Endodermal cell (in vitro differentiated cells): ENCODE data around the gene C6orf15. TPM values are rescaled to one million over a fixed set of nuclear protein-coding genes. Genes with fewer than 3 reads are reported as not detected.

ENCODE experiments used
- DNase-seq: peaks from one replicate; pipeline ENCODE4 v3.0.0-alpha.2; 2017
- H3K27ac ChIP-seq: 2 replicates; pipeline ENCODE4 v1.5.1; 2013; ENCODE audit warnings: mild to moderate bottlenecking, low read depth, low read length, moderate library complexity
- H3K27me3 ChIP-seq: 2 replicates; pipeline ENCODE4 v1.6.1; 2013; ENCODE audit warnings: mild to moderate bottlenecking, low read length, moderate library complexity; ENCODE audit not compliant: insufficient read depth, control insufficient read depth, poor library complexity, severe bottlenecking
- H3K36me3 ChIP-seq: 2 replicates; pipeline ENCODE4 v1.7.0; 2013; ENCODE audit warnings: mild to moderate bottlenecking, low read length, moderate library complexity; ENCODE audit not compliant: control insufficient read depth, insufficient read depth
- H3K4me1 ChIP-seq: one replicate; pipeline ENCODE4 v1.7.0; 2013; ENCODE audit warnings: low read length; ENCODE audit not compliant: control insufficient read depth, insufficient read depth
- H3K4me3 ChIP-seq: 2 replicates; pipeline ENCODE4 v1.5.1; 2013; ENCODE audit warnings: mild to moderate bottlenecking, low read length, moderate library complexity
- H3K9ac ChIP-seq: 2 replicates; pipeline ENCODE4 v1.6.1; 2013; ENCODE audit warnings: mild to moderate bottlenecking, low read length, moderate library complexity; ENCODE audit not compliant: poor library complexity, severe bottlenecking; ENCODE audit errors: extremely low read depth
- H3K9me3 ChIP-seq: 2 replicates; pipeline ENCODE4 v1.6.1; 2013; ENCODE audit warnings: mild to moderate bottlenecking, low read length, moderate library complexity; ENCODE audit not compliant: control insufficient read depth
- H3K27ac Mint-ChIP-seq: 2 replicates; pipeline ENCODE4 v1.8.0; 2020; ENCODE audit warnings: mixed read lengths
- H3K27me3 Mint-ChIP-seq: 2 replicates; pipeline ENCODE4 v1.8.0; 2021; ENCODE audit warnings: mild to moderate bottlenecking, mixed read lengths; ENCODE audit not compliant: insufficient read depth
- H3K36me3 Mint-ChIP-seq: 2 replicates; pipeline ENCODE4 v1.8.0; 2020; ENCODE audit warnings: low read depth, mixed read lengths
- H3K4me1 Mint-ChIP-seq: 2 replicates; pipeline ENCODE4 v1.8.0; 2020; ENCODE audit warnings: mixed read lengths
- H3K4me3 Mint-ChIP-seq: 2 replicates; pipeline ENCODE4 v1.8.0; 2020; ENCODE audit warnings: mild to moderate bottlenecking, moderate library complexity, mixed read lengths
- H3K9me3 Mint-ChIP-seq: 2 replicates; pipeline ENCODE4 v1.8.0; 2020; ENCODE audit warnings: mild to moderate bottlenecking, mixed read lengths
- WGBS, 2 experiments: methylation state at CpG; one replicate each; pipeline versions ENCODE4 v1.1.5 to v1.1.7; 2013; ENCODE audit warnings: missing lambda C conversion rate in 2 of 2, mixed read lengths in 1 of 2; ENCODE audit not compliant: insufficient coverage in 1 of 2, insufficient read length in 1 of 2; 5-methylcytosine and 5-hydroxymethylcytosine counted together
- total RNA-seq, 2 donors: library from RNA; stranded (reverse); fragmentation: NEBNext Ultra II Directional in 1 of 2; extraction: Animal tissue kit (Norgen Biotek cat#: 25700) in 1 of 2; gene quantifications; 2 replicates in 1 of 2; 3 replicates in 1 of 2; pipeline ENCODE4 v1.2.1, GENCODE V29; 2021
- TF ChIP-seq, protein P1 (sequence below): fragments of 200-600 bp; sonication (generic); conservative IDR thresholded peaks from 2 replicates; pipeline ENCODE4 v1.5.0; 2021; ENCODE audit warnings: antibody characterized with exemption, mild to moderate bottlenecking

C6orf15 gene
- total RNA-seq, 2 donors from 2014 or later = not detected

DNA sequence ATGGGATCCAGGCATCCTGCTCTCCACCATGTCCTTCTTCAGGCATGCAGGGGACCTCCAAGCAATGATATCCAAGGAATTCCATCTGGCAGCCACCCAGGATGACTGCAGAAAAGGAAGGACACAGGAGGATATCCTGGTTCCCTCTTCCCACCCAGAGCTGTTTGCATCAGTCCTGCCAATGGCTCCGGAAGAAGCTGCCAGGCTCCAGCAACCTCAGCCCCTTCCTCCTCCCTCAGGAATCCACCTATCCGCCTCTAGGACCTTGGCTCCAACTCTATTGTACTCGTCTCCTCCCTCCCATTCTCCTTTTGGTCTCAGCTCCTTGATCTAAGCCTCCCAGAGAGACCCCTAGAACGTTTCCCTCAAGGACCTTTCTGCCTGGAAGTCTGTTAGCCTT is 27.2 kb upstream of the C6orf15 start:
- Mint-ChIP-seq H3K27me3 (peaks cover 7% of the 10 kb centered on the region), H3K4me1 (peaks cover 17% of the 10 kb centered on the region), H3K36me3 (peaks cover 16% of the 10 kb centered on the region), H3K27ac (peak overlapping the region; percentile 56), H3K9me3 (no peaks in the 10 kb centered on the region), H3K4me3 (no peak overlapping the region)
- peaks cover 10% of the 10 kb centered on the region for H3K36me3 ChIP-seq
- no peak overlapping the region for H3K4me3 ChIP-seq
- H3K9ac ChIP-seq = no peak overlapping the region
- peak; percentile 86 for DNase-seq
- 31 to 36% methylated on average over 4 of the region's 4 CpGs for WGBS, 2 experiments
- H3K4me1 ChIP-seq = no peaks in the 10 kb centered on the region
- TF ChIP-seq, protein P1, sequence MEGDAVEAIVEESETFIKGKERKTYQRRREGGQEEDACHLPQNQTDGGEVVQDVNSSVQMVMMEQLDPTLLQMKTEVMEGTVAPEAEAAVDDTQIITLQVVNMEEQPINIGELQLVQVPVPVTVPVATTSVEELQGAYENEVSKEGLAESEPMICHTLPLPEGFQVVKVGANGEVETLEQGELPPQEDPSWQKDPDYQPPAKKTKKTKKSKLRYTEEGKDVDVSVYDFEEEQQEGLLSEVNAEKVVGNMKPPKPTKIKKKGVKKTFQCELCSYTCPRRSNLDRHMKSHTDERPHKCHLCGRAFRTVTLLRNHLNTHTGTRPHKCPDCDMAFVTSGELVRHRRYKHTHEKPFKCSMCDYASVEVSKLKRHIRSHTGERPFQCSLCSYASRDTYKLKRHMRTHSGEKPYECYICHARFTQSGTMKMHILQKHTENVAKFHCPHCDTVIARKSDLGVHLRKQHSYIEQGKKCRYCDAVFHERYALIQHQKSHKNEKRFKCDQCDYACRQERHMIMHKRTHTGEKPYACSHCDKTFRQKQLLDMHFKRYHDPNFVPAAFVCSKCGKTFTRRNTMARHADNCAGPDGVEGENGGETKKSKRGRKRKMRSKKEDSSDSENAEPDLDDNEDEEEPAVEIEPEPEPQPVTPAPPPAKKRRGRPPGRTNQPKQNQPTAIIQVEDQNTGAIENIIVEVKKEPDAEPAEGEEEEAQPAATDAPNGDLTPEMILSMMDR = no peak
- H3K9me3 ChIP-seq = no peaks in the 10 kb centered on the region
- no peak overlapping the region for H3K27ac ChIP-seq
- H3K27me3 ChIP-seq = no peaks in the 10 kb centered on the region

DNA sequence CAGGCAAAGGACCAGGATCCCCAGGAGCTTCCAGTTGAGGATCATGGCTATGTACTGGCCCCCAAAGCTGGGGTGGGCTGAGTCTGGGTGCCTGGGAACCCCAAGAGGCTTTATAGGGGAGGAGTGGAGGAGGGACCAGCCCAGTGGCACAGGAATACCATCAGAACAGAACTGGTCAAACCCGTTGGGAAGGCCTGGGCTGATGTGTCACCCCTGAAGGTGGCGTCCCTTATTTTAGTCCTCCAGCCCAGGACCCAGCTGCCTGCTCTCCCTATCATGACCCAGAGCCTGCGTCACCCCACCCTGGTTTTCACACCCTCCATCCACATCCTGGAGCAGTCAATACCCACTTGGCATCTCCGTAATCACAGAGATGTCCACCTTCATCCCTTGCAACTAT is 26.6 kb upstream of the C6orf15 start, which contains the start of gene PSORS1C2:
PSORS1C2 (minus strand) TSS at position 85 of the 400 bp plus-strand sequence; CDS start at position 45, 40 bp downstream.
- no peak within 1 kb of the TSS for H3K9ac ChIP-seq
- 92% methylated on average over 4 of the region's 4 CpGs; no CpG with 5 or more reads in 1 of the 2 experiments for WGBS, 2 experiments
- peaks cover 10% of the 10 kb centered on the region for H3K36me3 ChIP-seq
- Mint-ChIP-seq H3K27ac (peak within 1 kb of the TSS; percentile 56), H3K4me1 (peaks cover 17% of the 10 kb centered on the region), H3K27me3 (peaks cover 7% of the 10 kb centered on the region), H3K9me3 (no peaks in the 10 kb centered on the region), H3K36me3 (peaks cover 9% of the 10 kb centered on the region), H3K4me3 (no peak within 1 kb of the TSS)
- H3K27me3 ChIP-seq = no peaks in the 10 kb centered on the region
- DNase-seq = no peak
- H3K9me3 ChIP-seq = no peaks in the 10 kb centered on the region
- no peak within 1 kb of the TSS for H3K27ac ChIP-seq
- TF ChIP-seq, protein P1 = no peak
- H3K4me3 ChIP-seq = no peak within 1 kb of the TSS
- H3K4me1 ChIP-seq = no peaks in the 10 kb centered on the region

DNA sequence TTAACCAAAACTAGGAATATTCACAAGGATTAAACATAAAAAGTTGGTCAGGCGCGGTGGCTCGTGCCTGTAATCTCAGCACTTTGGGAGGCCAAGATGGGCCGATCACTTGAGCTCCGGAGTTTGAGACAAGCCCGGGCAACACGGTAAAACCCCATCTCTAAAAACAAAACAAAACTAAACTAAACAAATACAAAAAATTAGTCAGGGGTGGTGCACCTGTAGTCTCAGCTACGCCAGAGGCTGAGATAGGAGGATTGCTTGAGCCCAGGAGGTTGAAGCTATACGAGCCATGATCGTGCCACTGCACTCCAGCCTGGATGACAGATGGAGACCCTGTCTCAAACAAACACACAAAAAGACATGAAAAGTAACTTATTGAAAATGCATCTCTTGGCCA is 23.3 kb upstream of the C6orf15 start:
- H3K9me3 Mint-ChIP-seq = no peaks in the 10 kb centered on the region
- H3K4me1 ChIP-seq = no peaks in the 10 kb centered on the region
- peaks cover 15% of the 10 kb centered on the region for H3K4me1 Mint-ChIP-seq
- no peaks in the 10 kb centered on the region for H3K36me3 Mint-ChIP-seq
- no peak for DNase-seq
- H3K27ac ChIP-seq = no peak overlapping the region
- no peaks in the 10 kb centered on the region for H3K27me3 ChIP-seq
- 89 to 94% methylated on average over 10 of the region's 10 CpGs for WGBS, 2 experiments
- H3K4me3 Mint-ChIP-seq = no peak overlapping the region
- TF ChIP-seq, protein P1 = no peak
- no peaks in the 10 kb centered on the region for H3K36me3 ChIP-seq
- H3K9ac ChIP-seq = no peak overlapping the region
- H3K27me3 Mint-ChIP-seq = peaks cover 7% of the 10 kb centered on the region
- no peaks in the 10 kb centered on the region for H3K9me3 ChIP-seq
- no peak overlapping the region for H3K27ac Mint-ChIP-seq
- H3K4me3 ChIP-seq = no peak overlapping the region
